K562 (cell line): ENCODE data around the gene CEP135. TPM values are rescaled to one million over a fixed set of nuclear protein-coding genes. Genes with fewer than 3 reads are reported as not detected.

Experiments used
- ASH1L ChIP-seq: fragments of 450-650 bp; IDR thresholded peaks from 2 replicates; pipeline ENCODE4 v1.6.1; 2018; ENCODE audit warnings: borderline replicate concordance, mild to moderate bottlenecking, low read depth; ENCODE audit not compliant: partially characterized antibody
- ELF4 ChIP-seq: fragments of 450-650 bp; formaldehyde crosslinking; IDR thresholded peaks from 2 replicates; pipeline ENCODE4 v1.4.0; 2022; ENCODE audit warnings: missing genetic modification characterization
- ETV5 ChIP-seq: sonication (generic); formaldehyde crosslinking; IDR thresholded peaks from 2 replicates; pipeline ENCODE4 v1.4.0; 2020; ENCODE audit warnings: low read depth, mild to moderate bottlenecking, missing genetic modification reagents
- GABPA ChIP-seq: fragments of 200-800 bp; sonication (Bioruptor generic); conservative IDR thresholded peaks from 2 replicates; pipeline ENCODE4 v1.6.1; 2016; ENCODE audit warnings: low read depth, missing genetic modification characterization, missing compliant biosample characterization
- HBP1 ChIP-seq: fragments of 450-650 bp; formaldehyde crosslinking; IDR thresholded peaks from 2 replicates; pipeline ENCODE4 v1.4.0; 2022; ENCODE audit warnings: missing genetic modification characterization
- HMGXB4 ChIP-seq: sonication (generic); formaldehyde crosslinking; IDR thresholded peaks from 2 replicates; pipeline ENCODE4 v1.8.1; 2023; ENCODE audit warnings: mild to moderate bottlenecking, missing genetic modification reagents
- ID3 ChIP-seq, 2 experiments: fragments of 250-450 bp in 1 of 2; fragments of 450-650 bp in 1 of 2; sonication (Bioruptor Pico) in 1 of 2; IDR thresholded peaks; 2 replicates each; pipeline versions ENCODE4 v1.6.1 to v1.8.0; 2016 to 2021; ENCODE audit warnings: mild to moderate bottlenecking in 2 of 2, moderate library complexity in 2 of 2, missing compliant biosample characterization in 1 of 2, missing genetic modification characterization in 1 of 2
- LCOR ChIP-seq: sonication (generic); formaldehyde crosslinking; IDR thresholded peaks from 2 replicates; pipeline ENCODE4 v1.8.0; 2022; ENCODE audit warnings: mild to moderate bottlenecking, missing genetic modification reagents
- LEF1 ChIP-seq: fragments of 450-650 bp; IDR thresholded peaks from 2 replicates; pipeline ENCODE4 v1.6.1; 2016; ENCODE audit warnings: mild to moderate bottlenecking
- NBN ChIP-seq: fragments of 450-650 bp; IDR thresholded peaks from 2 replicates; pipeline ENCODE4 v1.6.1; 2016; ENCODE audit warnings: low read depth, mild to moderate bottlenecking
- PHB ChIP-seq: fragments of 250-450 bp; sonication (Bioruptor Pico); IDR thresholded peaks from 2 replicates; pipeline ENCODE4 v1.5.0; 2021
- PHF8 ChIP-seq: fragments of 200-600 bp; sonication (generic); IDR thresholded peaks from 2 replicates; pipeline ENCODE4 v1.6.1; 2012; ENCODE audit warnings: mixed run types, mild to moderate bottlenecking, inconsistent platforms, low read length, moderate library complexity, borderline replicate concordance
- PTBP1 ChIP-seq: fragments of 200-400 bp; formaldehyde crosslinking; IDR thresholded peaks from 2 replicates; pipeline ENCODE4 v1.6.1; 2017; ENCODE audit warnings: low read depth, low read length
- SRF ChIP-seq, 2 experiments: fragments of 250-450, 450-650 bp in 1 of 2; sonication (Bioruptor Pico) in 1 of 2; sonication (generic) in 1 of 2; formaldehyde crosslinking; IDR thresholded peaks; 2 replicates each; pipeline versions ENCODE4 v1.5.0 to v1.5.1; 2020 to 2022; ENCODE audit warnings: mild to moderate bottlenecking in 1 of 2, missing genetic modification reagents in 1 of 2
- TEAD2 ChIP-seq: fragments of 450-650 bp; IDR thresholded peaks from 2 replicates; pipeline ENCODE4 v1.6.1; 2016; ENCODE audit warnings: missing genetic modification characterization, control low read depth, missing compliant biosample characterization
- TFAP4 ChIP-seq: sonication (generic); formaldehyde crosslinking; IDR thresholded peaks from 2 replicates; pipeline ENCODE4 v1.8.0; 2022; ENCODE audit warnings: missing genetic modification reagents, mild to moderate bottlenecking, moderate library complexity, borderline replicate concordance
- XRCC5 ChIP-seq: fragments of 200-400 bp; formaldehyde crosslinking; IDR thresholded peaks from 2 replicates; pipeline ENCODE4 v1.6.1; 2017; ENCODE audit warnings: low read depth, mild to moderate bottlenecking, low read length
- ZBTB17 ChIP-seq: fragments of 450-650 bp; formaldehyde crosslinking; IDR thresholded peaks from 2 replicates; pipeline ENCODE4 v1.4.0; 2020; ENCODE audit warnings: mild to moderate bottlenecking
- ZFP1 ChIP-seq: fragments of 450-650 bp; formaldehyde crosslinking; IDR thresholded peaks from 2 replicates; pipeline ENCODE4 v1.4.0; 2020; ENCODE audit warnings: mild to moderate bottlenecking, mixed read lengths
- ZFX ChIP-seq: sonication (generic); formaldehyde crosslinking; IDR thresholded peaks from 2 replicates; pipeline ENCODE4 v1.8.0; 2022; ENCODE audit warnings: mild to moderate bottlenecking, missing genetic modification reagents, moderate library complexity
- ZNF444 ChIP-seq: fragments of 250-450 bp; sonication (Bioruptor Pico); IDR thresholded peaks from 2 replicates; pipeline ENCODE4 v1.4.0; 2020; ENCODE audit warnings: mild to moderate bottlenecking, moderate library complexity
- ZNF511 ChIP-seq: sonication (generic); formaldehyde crosslinking; IDR thresholded peaks from 2 replicates; pipeline ENCODE4 v1.8.0; 2022; ENCODE audit warnings: mild to moderate bottlenecking, missing genetic modification reagents
- ZNF77 ChIP-seq: fragments of 250-450 bp; sonication (Bioruptor Pico); IDR thresholded peaks from 2 replicates; pipeline ENCODE4 v1.5.0; 2020
- polyA plus RNA-seq, 8 experiments: library from polyadenylated mRNA; depleted of rRNA in 4 of 8; stranded (reverse) in 5 of 8; unstranded in 3 of 8; fragments of >200 nt; fragmentation: Nextera tagmentation in 2 of 8; fragmentation: Illumina TruSeq in 1 of 8; extraction: Ambion mirVana in 2 of 8; extraction: Trizol in 1 of 8; gene quantifications; 2 replicates each; pipeline versions ENCODE4 v1.2.1 to v1.2.3, GENCODE V29; 2011 to 2014; ENCODE audit warnings: inconsistent platforms in 1 of 8, missing spikeins in 1 of 8
- total RNA-seq, 7 experiments: library from RNA; depleted of rRNA in 6 of 7; stranded (reverse); fragments of >200 nt in 6 of 7; fragmentation: Illumina TruSeq in 2 of 7; extraction: Trizol in 2 of 7; gene quantifications; 2 replicates each; pipeline versions ENCODE4 v1.2.1 to v1.2.3, GENCODE V29; 2011 to 2021; ENCODE audit warnings: low replicate concordance in 1 of 7

CEP135 gene
- total and polyA plus RNA-seq, 9 of the 15 experiments (the other 6 are each of a cell fraction or from before 2014, with no cell fraction given), result 3.1 to 18.9 (median 15.3) TPM

GRCh38 chr4:55948726-55949481 is at the start of gene CEP135 (continued):
- TF ChIP-seq TFAP4 (CRISPR knock-in tag) (peak; percentile 97), ETV5 (peak; percentile 90), NBN (peak; percentile 40; the same call in 1 of the 2 replicates), ID3 (CRISPR knock-in tag; IDR thresholded peaks at IDR 0.05) (no peak), ID3 (tag; IDR thresholded peaks at IDR 0.05) (no peak), ZNF77 (no peak), LCOR (CRISPR knock-in tag) (no peak), LEF1 (0 out of 2 replicates have a peak, but pooled peaks have one; percentile 16), HBP1 (CRISPR knock-in tag) (peak; percentile 88), ASH1L (no peak), TEAD2 (tag) (no peak), SRF (CRISPR knock-in tag; IDR thresholded peaks at IDR 0.05) (peak in 1 of 2 experiments; percentile 39; a peak in 1 of 4 replicates), ZFP1 (CRISPR knock-in tag) (no peak), ZBTB17 (no peak), ZFX (CRISPR knock-in tag) (peak; percentile 99), GABPA (tag) (peak; percentile 89), ZNF511 (CRISPR knock-in tag) (peak; percentile 87), ELF4 (CRISPR knock-in tag) (peak; percentile 68; the same call in 1 of the 2 replicates), XRCC5 (peak; percentile 91), PHF8 (peak; percentile 98), ZNF444 (no peak), PTBP1 (0 out of 2 replicates have a peak, but pooled peaks have one; percentile 27), PHB (CRISPR knock-in tag) (peak; percentile 71; the same call in 1 of the 2 replicates), HMGXB4 (CRISPR knock-in tag) (peak; percentile 90; the same call in 1 of the 2 replicates)
